OCI-LY3 (cell line): Measurements from ENCODE around the gene GDF2.

Experiments
- H2AFZ ChIP-seq: fragments of 200-600, 300-600 bp; shearing (Covaris generic); 2 replicates; pipeline ENCODE4 v1.6.0; 2014; ENCODE audit warnings: antibody characterized with exemption, low read depth, low read length
- H3K27ac ChIP-seq: fragments of 200-600, 300-600 bp; sonication (generic); 2 replicates; pipeline ENCODE4 v1.5.1; 2014; ENCODE audit warnings: mild to moderate bottlenecking, low read length, moderate library complexity, mixed read lengths
- H3K27me3 ChIP-seq: fragments of 200-600, 300-600 bp; sonication (generic); 2 replicates; pipeline ENCODE4 v1.6.1; 2014; ENCODE audit warnings: low read depth, low read length, mixed read lengths
- H3K36me3 ChIP-seq: fragments of 200-600, 300-600 bp; sonication (generic); replicated peaks from 2 replicates; pipeline ENCODE3; 2014; ENCODE audit warnings: low read depth, low read length, mixed read lengths
- H3K4me1 ChIP-seq: fragments of 300-600, 200-600 bp; sonication (generic); 2 replicates; pipeline ENCODE4 v1.6.1; 2014; ENCODE audit warnings: low read length, mixed read lengths
- H3K4me2 ChIP-seq: fragments of 200-600, 300-600 bp; sonication (generic); 2 replicates; pipeline ENCODE4 v1.6.1; 2014; ENCODE audit warnings: low read length, mixed read lengths
- H3K4me3 ChIP-seq: fragments of 300-600, 200-600 bp; sonication (generic); 2 replicates; pipeline ENCODE4 v1.5.1; 2014; ENCODE audit warnings: antibody characterized with exemption, mild to moderate bottlenecking, low read length, moderate library complexity
- H3K79me2 ChIP-seq: fragments of 300-600, 200-600 bp; shearing (Covaris generic); 2 replicates; pipeline ENCODE4 v1.6.1; 2014; ENCODE audit warnings: mild to moderate bottlenecking, low read length, mixed read lengths
- H3K9ac ChIP-seq: fragments of 300-600, 200-600 bp; shearing (Covaris generic); 2 replicates; pipeline ENCODE4 v1.6.0; 2014; ENCODE audit warnings: mild to moderate bottlenecking, low read length, moderate library complexity
- H3K9me3 ChIP-seq: fragments of 200-600, 300-600 bp; shearing (Covaris generic); 2 replicates; pipeline ENCODE4 v1.6.1; 2014; ENCODE audit warnings: low read length, mixed read lengths; ENCODE audit not compliant: insufficient read depth
- H4K20me1 ChIP-seq: fragments of 200-600, 300-600 bp; sonication (generic); 2 replicates; pipeline ENCODE4 v1.6.1; 2016; ENCODE audit warnings: low read length, mixed read lengths; ENCODE audit not compliant: insufficient read depth
- CTCF ChIP-seq: fragments of 200-600, 300-600 bp; sonication (generic); IDR thresholded peaks from 2 replicates; pipeline ENCODE4 v1.5.1; 2014; ENCODE audit warnings: antibody characterized with exemption, low read length, low read depth
- EZH2phosphoT487 ChIP-seq: fragments of 200-600 bp; shearing (Covaris generic); IDR thresholded peaks from 2 replicates; pipeline ENCODE4 v1.6.1; 2018; ENCODE audit warnings: antibody characterized with exemption, mixed run types, low read depth

Gene GDF2

GRCh38 chr10:47282005-47282656, 40.1 kb upstream of the GDF2 start:
- Histone ChIP-seq H3K4me1 (no peaks in the 10 kb centered on the region), H3K4me2 (no peak overlapping the region), H3K27me3 (0 out of 2 replicates have a peak, but pooled peaks cover 3% of the 10 kb centered on the region), H3K79me2 (no peaks in the 10 kb centered on the region), H3K36me3 (no peaks in the 10 kb centered on the region), H3K9me3 (no peaks in the 10 kb centered on the region), H3K27ac (no peak overlapping the region), H3K9ac (no peak overlapping the region), H4K20me1 (no peaks in the 10 kb centered on the region), H3K4me3 (no peak overlapping the region), H2AFZ (no peak overlapping the region)
- TF ChIP-seq EZH2phosphoT487 (no peak), CTCF (no peak)

GRCh38 chr10:47282657-47283018, 39.6 kb upstream of the GDF2 start:
- TF ChIP-seq CTCF: no peak
- no peak overlapping the region for H3K9ac ChIP-seq

GRCh38 chr10:47283101-47283630, 39.1 kb upstream of the GDF2 start:
- Histone ChIP-seq H3K4me3 (no peak overlapping the region), H4K20me1 (no peaks in the 10 kb centered on the region), H3K4me2 (no peak overlapping the region), H3K36me3 (no peaks in the 10 kb centered on the region), H2AFZ (no peak overlapping the region), H3K27me3 (0 out of 2 replicates have a peak, but pooled peaks cover 3% of the 10 kb centered on the region), H3K27ac (no peak overlapping the region), H3K9me3 (no peaks in the 10 kb centered on the region), H3K79me2 (no peaks in the 10 kb centered on the region), H3K4me1 (no peaks in the 10 kb centered on the region), H3K9ac (no peak overlapping the region)
- TF ChIP-seq CTCF (no peak), EZH2phosphoT487 (no peak)

More at GRCh38 chr10:47282657-47283018, 39.6 kb upstream of the GDF2 start:
- no peak overlapping the region for H3K4me3 ChIP-seq
- no peak overlapping the region for H3K4me2 ChIP-seq
- no peaks in the 10 kb centered on the region for H3K36me3 ChIP-seq
- H3K9me3 ChIP-seq: no peaks in the 10 kb centered on the region
- no peaks in the 10 kb centered on the region for H4K20me1 ChIP-seq
- H3K79me2 ChIP-seq: no peaks in the 10 kb centered on the region
- H3K4me1 ChIP-seq: no peaks in the 10 kb centered on the region
- H3K27ac ChIP-seq: no peak overlapping the region
- H2AFZ ChIP-seq: no peak overlapping the region
- 0 out of 2 replicates have a peak, but pooled peaks cover 3% of the 10 kb centered on the region for H3K27me3 ChIP-seq

GRCh38 chr10:47283848-47284247, 38.4 kb upstream of the GDF2 start:
- H3K79me2 ChIP-seq: no peaks in the 10 kb centered on the region
- H3K27me3 ChIP-seq: 0 out of 2 replicates have a peak, but pooled peaks cover 3% of the 10 kb centered on the region
- TF ChIP-seq CTCF (no peak), EZH2phosphoT487 (no peak)
- no peak overlapping the region for H2AFZ ChIP-seq
- H3K36me3 ChIP-seq: no peaks in the 10 kb centered on the region
- H3K4me1 ChIP-seq: no peaks in the 10 kb centered on the region
- H3K27ac ChIP-seq: no peak overlapping the region
- no peak overlapping the region for H3K9ac ChIP-seq
- no peaks in the 10 kb centered on the region for H3K9me3 ChIP-seq
- H3K4me2 ChIP-seq: no peak overlapping the region
- no peaks in the 10 kb centered on the region for H4K20me1 ChIP-seq
- H3K4me3 ChIP-seq: no peak overlapping the region
